Spleen (tissue), 11 donors: Measurements from ENCODE around the gene CGRRF1. TPM values are rescaled to one million over a fixed set of nuclear protein-coding genes. Genes with fewer than 3 reads are reported as not detected.

ENCODE experiments used
- DNase-seq: peaks from one replicate; pipeline ENCODE4 v3.0.0-alpha.2; 2020
- H3K27ac ChIP-seq, 8 donors: fragments of 200-600 bp; sonication (generic) in 7 of 8; 1 replicate in 4 of 8; 2 replicates in 4 of 8; pipeline versions ENCODE4 v1.5.0 to v1.8.0; 2016 to 2021; ENCODE audit warnings: inconsistent platforms in 4 of 8, mild to moderate bottlenecking in 4 of 8, moderate library complexity in 1 of 8
- H3K27me3 ChIP-seq, 7 donors: fragments of 200-600 bp; sonication (generic) in 6 of 7; replicated peaks in 1 of 7; 1 replicate in 4 of 7; 2 replicates in 3 of 7; pipeline versions ENCODE4 v1.5.0 to v1.8.0; 2016 to 2021; ENCODE audit warnings: inconsistent platforms in 3 of 7, mild to moderate bottlenecking in 1 of 7
- H3K36me3 ChIP-seq, 6 donors: fragments of 200-600 bp; sonication (generic) in 5 of 6; 1 replicate in 4 of 6; 2 replicates in 2 of 6; pipeline versions ENCODE4 v1.5.0 to v1.8.0; 2016 to 2021; ENCODE audit warnings: inconsistent platforms in 2 of 6
- H3K4me1 ChIP-seq, 6 donors: fragments of 200-600 bp; sonication (generic) in 5 of 6; 1 replicate in 3 of 6; 2 replicates in 3 of 6; pipeline versions ENCODE4 v1.5.0 to v1.8.0; 2016 to 2021; ENCODE audit warnings: inconsistent platforms in 3 of 6
- H3K4me3 ChIP-seq, 8 donors: fragments of 200-600 bp; sonication (generic) in 7 of 8; 1 replicate in 4 of 8; 2 replicates in 4 of 8; pipeline versions ENCODE4 v1.5.0 to v1.8.0; 2016 to 2021; ENCODE audit warnings: inconsistent platforms in 4 of 8, mild to moderate bottlenecking in 4 of 8, moderate library complexity in 2 of 8
- H3K9me3 ChIP-seq, 8 donors: fragments of 200-600 bp; sonication (generic) in 7 of 8; 1 replicate in 4 of 8; 2 replicates in 4 of 8; pipeline versions ENCODE4 v1.5.0 to v1.8.0; 2016 to 2021; ENCODE audit warnings: inconsistent platforms in 4 of 8
- CTCF ChIP-seq, 11 experiments: fragments of 200-600 bp in 7 of 11; fragments of 450-650 bp in 4 of 11; sonication (generic) in 4 of 11; IDR thresholded peaks in 8 of 11; conservative IDR thresholded peaks in 3 of 11; 1 replicate in 7 of 11; 2 replicates in 4 of 11; pipeline versions ENCODE4 v1.4.0 to v1.8.0; 2016 to 2021; ENCODE audit warnings: antibody characterized with exemption in 11 of 11, inconsistent platforms in 4 of 11, mild to moderate bottlenecking in 1 of 11
- POLR2A ChIP-seq, 3 donors: fragments of 450-650 bp; IDR thresholded peaks; one replicate each; pipeline ENCODE4 v1.5.1; 2017; ENCODE audit warnings: antibody characterized with exemption in 3 of 3, mild to moderate bottlenecking in 1 of 3
- POLR2AphosphoS5 ChIP-seq, 3 donors: sonication (generic); formaldehyde crosslinking; IDR thresholded peaks; one replicate each; pipeline ENCODE4 v1.5.1; 2017; ENCODE audit warnings: antibody characterized with exemption in 3 of 3
- WGBS, 5 donors: extraction: QIAGEN DNeasy Blood & Tissue Kit in 3 of 5; methylation state at CpG; one replicate each; pipeline versions ENCODE4 v1.1.5 to v1.1.7; 2013 to 2018; 5-methylcytosine and 5-hydroxymethylcytosine counted together
- intact Hi-C: fragments of 100-400 bp; cut with DNase I; formaldehyde crosslinking; loops from one replicate; pipeline ENCODE4 v1.15.0; 2023; ENCODE audit warnings: low total_unique reads
- polyA plus RNA-seq, 3 donors: library from polyadenylated mRNA; stranded (reverse); fragments of 200-250 nt; gene quantifications; one replicate each; pipeline ENCODE4 v1.2.1, GENCODE V29; 2013
- total RNA-seq, 7 donors: library from RNA; depleted of rRNA in 3 of 7; stranded (reverse); fragments of >200 nt in 3 of 7; fragmentation: NEBNext Ultra II Directional in 4 of 7; extraction: Animal tissue kit (Norgen Biotek cat#: 25700) in 4 of 7; gene quantifications; one replicate each; pipeline versions ENCODE4 v1.1.0 to v1.2.1, GENCODE V29; 2016 to 2021
- donor health status: healthy with polysubstance abuse.
- donor health status: DM: no; HTN: no; CAD: no; lungs with moderate emphysema.
- donor health status: DM: no; HTN: no; CAD: no.
- donor health status: Bipolar disorder and iron deficiency.
- donor health status: healthy.
- donor health status: DM: no; HTN: no; CAD: no.
- donor health status: DM: yes; HTN: yes; CAD: no.

CGRRF1 gene
- total and polyA plus RNA-seq, 10 donors: 11.3 to 19.8 (median 17.3) TPM

- H3K27ac ChIP-seq: no peak overlapping the region
- 61 to 88% (median 74%) methylated on average over 2 of the region's 2 CpGs for WGBS, 5 donors
- H3K36me3 ChIP-seq: no peaks in the 10 kb centered on the region
- no peaks in the 10 kb centered on the region for H3K9me3 ChIP-seq
- intact Hi-C loops: no loop called here
- DNase-seq: no peak
- TF ChIP-seq CTCF (IDR thresholded peaks at IDR 0.05 in 8 of 11, conservative IDR thresholded peaks at IDR 0.05 in 3 of 11): no peak
- no peak for TF ChIP-seq POLR2A (IDR thresholded peaks at IDR 0.05)
- no peak for TF ChIP-seq POLR2AphosphoS5 (IDR thresholded peaks at IDR 0.05)
- no peaks in the 10 kb centered on the region for H3K27me3 ChIP-seq
- H3K4me3 ChIP-seq: no peak overlapping the region
- peaks cover 0 to 7% (median 0%) of the 10 kb centered on the region in 6 donors for H3K4me1 ChIP-seq
Observed at GRCh38 chr14:54497224-54497623, 12.5 kb upstream of the CGRRF1 start.

- 60 to 85% (median 74%) methylated on average over 5 of the region's 5 CpGs for WGBS, 5 donors
- H3K4me1 ChIP-seq: peaks cover 0 to 16% (median 0%) of the 10 kb centered on the region in 6 donors
- no peak for DNase-seq
Observed at GRCh38 chr14:54498095-54498531, 11.6 kb upstream of the CGRRF1 start.

GRCh38 chr14:54498579-54498978, 11.1 kb upstream of the CGRRF1 start:
- DNase-seq: no peak
- no peak overlapping the region for H3K27ac ChIP-seq
- intact Hi-C loops: no loop called here
- H3K9me3 ChIP-seq: no peaks in the 10 kb centered on the region
- WGBS, 5 donors: 72 to 88% (median 82%) methylated on average over 7 of the region's 7 CpGs
- H3K27me3 ChIP-seq: no peaks in the 10 kb centered on the region
- H3K36me3 ChIP-seq: no peaks in the 10 kb centered on the region
- TF ChIP-seq CTCF (IDR thresholded peaks at IDR 0.05 in 8 of 11, conservative IDR thresholded peaks at IDR 0.05 in 3 of 11) (no peak), POLR2A (IDR thresholded peaks at IDR 0.05) (no peak), POLR2AphosphoS5 (IDR thresholded peaks at IDR 0.05) (no peak)
- peaks cover 0 to 21% (median 2%) of the 10 kb centered on the region in 6 donors for H3K4me1 ChIP-seq
- H3K4me3 ChIP-seq: no peak overlapping the region

More at GRCh38 chr14:54498095-54498531, 11.6 kb upstream of the CGRRF1 start:
- no peaks in the 10 kb centered on the region for H3K27me3 ChIP-seq
- no peak overlapping the region for H3K27ac ChIP-seq
- no peaks in the 10 kb centered on the region for H3K9me3 ChIP-seq
- TF ChIP-seq POLR2A (IDR thresholded peaks at IDR 0.05): no peak
- TF ChIP-seq POLR2AphosphoS5 (IDR thresholded peaks at IDR 0.05): no peak
- TF ChIP-seq CTCF (IDR thresholded peaks at IDR 0.05 in 8 of 11, conservative IDR thresholded peaks at IDR 0.05 in 3 of 11): no peak
- intact Hi-C loops: no loop called here
- H3K4me3 ChIP-seq: no peak overlapping the region
- no peaks in the 10 kb centered on the region for H3K36me3 ChIP-seq

- no peak for DNase-seq
- no peaks in the 10 kb centered on the region for H3K36me3 ChIP-seq
- no peaks in the 10 kb centered on the region for H3K27me3 ChIP-seq
- intact Hi-C loops: no loop called here
- peaks cover 0 to 28% (median 2%) of the 10 kb centered on the region in 6 donors for H3K4me1 ChIP-seq
- H3K4me3 ChIP-seq: no peak overlapping the region
- TF ChIP-seq CTCF (IDR thresholded peaks at IDR 0.05 in 8 of 11, conservative IDR thresholded peaks at IDR 0.05 in 3 of 11): no peak
- TF ChIP-seq POLR2A (IDR thresholded peaks at IDR 0.05): no peak
- no peak for TF ChIP-seq POLR2AphosphoS5 (IDR thresholded peaks at IDR 0.05)
- H3K27ac ChIP-seq: no peak overlapping the region
- 72 to 82% (median 75%) methylated on average over 3 of the region's 3 CpGs for WGBS, 5 donors
- H3K9me3 ChIP-seq: no peaks in the 10 kb centered on the region
Observed at GRCh38 chr14:54500744-54501143, 9.0 kb upstream of the CGRRF1 start.
